Activated CD4-positive, alpha-beta T cell treated with anti-CD3 and anti-CD28 coated beads, Interleukin-2, amount 10 ng/mL, durations not matched to agents 24 days and 14 days (primary cell): Measurements from ENCODE around the gene COG5. TPM values are rescaled to one million over a fixed set of nuclear protein-coding genes. Genes with fewer than 3 reads are reported as not detected.

ENCODE experiments used
- DNase-seq: peaks from one replicate; pipeline ENCODE4 v3.0.0; 2022
- H3K27ac Mint-ChIP-seq: one replicate; pipeline ENCODE4 v1.8.0; 2022; ENCODE audit warnings: mild to moderate bottlenecking, mixed read lengths
- H3K27me3 Mint-ChIP-seq: one replicate; pipeline ENCODE4 v1.8.0; 2022; ENCODE audit warnings: mixed read lengths
- H3K36me3 Mint-ChIP-seq: one replicate; pipeline ENCODE4 v1.8.0; 2022; ENCODE audit warnings: low read depth, mild to moderate bottlenecking, mixed read lengths
- H3K4me1 Mint-ChIP-seq: one replicate; pipeline ENCODE4 v1.8.0; 2021; ENCODE audit warnings: mixed read lengths
- H3K4me3 Mint-ChIP-seq: one replicate; pipeline ENCODE4 v1.8.0; 2022; ENCODE audit warnings: mild to moderate bottlenecking, moderate library complexity, mixed read lengths
- H3K9me3 Mint-ChIP-seq: one replicate; pipeline ENCODE4 v1.8.0; 2021; ENCODE audit warnings: mixed read lengths
- intact Hi-C: fragments of 100-400 bp; cut with micrococcal nuclease; formaldehyde crosslinking; loops from one replicate; pipeline ENCODE4 v1.15.1; 2023
- total RNA-seq: library from RNA; stranded (reverse); gene quantifications from 2 replicates; pipeline ENCODE4 v1.2.3, GENCODE V29; 2022

Gene COG5
- total RNA-seq, result 40.9 and 43.3 TPM in 2 replicates

DNA sequence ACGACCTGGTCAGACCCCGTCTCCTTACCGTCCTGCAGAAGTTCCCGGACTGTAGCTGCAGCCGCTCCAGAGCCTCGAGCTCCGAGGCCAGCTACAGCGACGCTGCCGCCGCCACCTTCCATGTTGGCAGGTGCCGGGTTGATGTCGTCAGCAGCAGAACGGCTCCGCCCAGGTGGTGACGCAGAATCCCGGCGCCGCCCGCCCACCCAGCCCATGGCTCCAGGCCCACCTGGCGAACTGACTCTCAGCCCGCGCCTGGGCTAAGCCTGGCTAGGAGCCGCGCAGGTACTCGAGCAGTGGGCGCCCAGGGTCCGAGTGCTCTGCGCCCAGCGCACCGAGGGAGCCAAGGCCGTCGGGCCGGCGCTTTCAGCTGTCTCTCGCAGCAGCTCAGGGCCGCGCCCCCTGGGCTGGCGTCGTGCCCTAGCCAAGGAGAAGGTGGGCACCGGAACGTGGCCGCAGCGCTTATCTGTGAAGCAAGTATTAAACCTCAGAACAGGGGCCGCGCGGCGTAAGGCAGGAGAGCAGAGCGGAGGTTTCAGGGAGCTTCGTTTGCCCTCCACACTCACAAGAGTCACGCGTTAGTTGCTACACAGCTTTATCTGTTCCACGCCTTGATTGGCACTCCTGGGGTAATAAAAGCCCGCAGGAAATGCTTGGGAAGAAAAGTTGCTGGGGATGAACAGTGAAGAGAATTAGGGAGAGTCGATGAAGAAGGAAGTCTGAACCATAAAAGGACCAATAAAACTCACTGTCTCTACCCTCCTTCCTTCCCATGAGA is at the start of gene COG5, which contains the start of gene DUS4L:
Gene COG5, minus strand, starts transcription at position 146 of the 778 bp plus-strand sequence. Its CDS starts 24 bp downstream, at position 122.
Gene DUS4L, plus strand, starts transcription at position 197 of the 778 bp plus-strand sequence. CDS start 3,100 bp downstream, outside the sequence.
- peak within 1 kb of the TSS; percentile 85 for H3K4me3 Mint-ChIP-seq
- peak; percentile 95 for DNase-seq
- H3K9me3 Mint-ChIP-seq, result no peaks in the 10 kb centered on the region
- intact Hi-C loops, result loop anchor here (1.0 to 5.0 kb wide), 8 partner anchors 16 to 1005 kb away; partner anchors contain the start of genes BCAP29, DLD, DNAJB9 and THAP5
- H3K4me1 Mint-ChIP-seq, result peaks cover 50% of the 10 kb centered on the region
- no peaks in the 10 kb centered on the region for H3K27me3 Mint-ChIP-seq
- peak within 1 kb of the TSS; percentile 85 for H3K27ac Mint-ChIP-seq
- H3K36me3 Mint-ChIP-seq, result peaks cover 13% of the 10 kb centered on the region

DNA sequence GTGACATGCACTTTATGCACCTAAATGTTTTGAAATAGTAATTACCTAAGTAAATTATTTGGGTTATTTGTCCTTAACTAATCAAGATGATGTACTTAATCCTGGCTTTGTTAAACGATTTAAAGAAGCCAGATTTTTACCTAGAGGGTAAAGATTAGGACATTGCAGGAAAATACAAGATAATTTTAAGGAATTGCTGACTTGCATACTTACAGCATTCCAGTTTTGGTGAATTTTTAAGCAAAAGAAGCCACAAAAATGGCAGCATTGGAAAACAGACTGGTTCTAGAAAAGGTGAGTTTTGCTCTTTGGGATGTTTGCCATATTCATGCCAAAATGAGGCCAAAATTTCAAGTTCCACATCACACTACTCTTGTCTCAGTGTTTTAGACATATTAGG is 49.7 kb upstream of the COG5 start:
- Mint-ChIP-seq H3K4me1 (peaks cover 23% of the 10 kb centered on the region), H3K4me3 (no peak overlapping the region), H3K9me3 (peaks cover 9% of the 10 kb centered on the region), H3K36me3 (peaks cover 40% of the 10 kb centered on the region), H3K27me3 (no peaks in the 10 kb centered on the region), H3K27ac (no peak overlapping the region)
- intact Hi-C loops, result no loop called here
- DNase-seq, result no peak

DNA sequence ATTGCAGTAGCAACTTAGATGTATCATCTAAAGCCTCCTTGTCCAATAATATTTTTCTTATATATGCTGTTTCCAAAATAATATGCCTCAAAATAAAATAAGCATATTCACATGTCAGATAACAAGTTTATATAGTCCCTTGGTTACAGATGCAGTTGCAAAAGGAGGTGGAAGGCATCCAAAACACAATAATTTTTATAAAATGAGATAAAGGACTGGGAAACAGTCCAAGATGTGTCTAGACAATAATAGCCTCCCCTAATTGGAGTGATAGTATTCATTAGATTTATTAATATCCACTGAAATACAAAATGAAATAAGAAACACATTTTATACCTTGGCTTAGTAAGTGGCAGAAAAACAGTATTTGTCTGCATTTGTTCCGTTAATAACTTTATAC is 46.6 kb upstream of the COG5 start:
- Mint-ChIP-seq H3K4me1 (peaks cover 15% of the 10 kb centered on the region), H3K9me3 (peaks cover 9% of the 10 kb centered on the region), H3K27ac (no peak overlapping the region), H3K27me3 (no peaks in the 10 kb centered on the region), H3K4me3 (no peak overlapping the region), H3K36me3 (peaks cover 39% of the 10 kb centered on the region)
- DNase-seq, result no peak
- intact Hi-C loops, result no loop called here

DNA sequence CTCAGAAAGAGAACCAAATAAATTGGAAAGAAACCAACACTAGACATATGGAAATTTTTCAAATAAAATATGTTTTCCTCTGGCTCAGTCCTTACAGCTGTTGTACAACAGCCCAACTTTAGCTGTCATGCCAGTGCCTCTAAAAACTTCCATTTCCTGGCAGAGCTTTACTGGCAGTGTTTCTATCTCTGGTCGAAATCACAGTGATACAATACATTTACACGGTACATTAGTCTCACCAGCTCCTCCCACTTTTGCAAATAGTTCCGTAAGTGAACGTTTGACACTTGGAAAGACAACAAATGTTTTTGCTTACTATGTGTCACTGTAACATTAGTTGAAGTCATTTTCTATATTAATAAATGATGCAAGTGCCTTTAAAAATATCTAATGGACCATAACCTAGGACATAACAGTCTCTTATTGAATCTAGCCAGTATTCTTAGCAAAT is 46.1 kb upstream of the COG5 start:
- H3K36me3 Mint-ChIP-seq, result peaks cover 37% of the 10 kb centered on the region
- intact Hi-C loops, result no loop called here
- H3K27ac Mint-ChIP-seq, result no peak overlapping the region
- peaks cover 13% of the 10 kb centered on the region for H3K4me1 Mint-ChIP-seq
- H3K9me3 Mint-ChIP-seq, result peaks cover 7% of the 10 kb centered on the region
- no peaks in the 10 kb centered on the region for H3K27me3 Mint-ChIP-seq
- no peak overlapping the region for H3K4me3 Mint-ChIP-seq
- no peak for DNase-seq

DNA sequence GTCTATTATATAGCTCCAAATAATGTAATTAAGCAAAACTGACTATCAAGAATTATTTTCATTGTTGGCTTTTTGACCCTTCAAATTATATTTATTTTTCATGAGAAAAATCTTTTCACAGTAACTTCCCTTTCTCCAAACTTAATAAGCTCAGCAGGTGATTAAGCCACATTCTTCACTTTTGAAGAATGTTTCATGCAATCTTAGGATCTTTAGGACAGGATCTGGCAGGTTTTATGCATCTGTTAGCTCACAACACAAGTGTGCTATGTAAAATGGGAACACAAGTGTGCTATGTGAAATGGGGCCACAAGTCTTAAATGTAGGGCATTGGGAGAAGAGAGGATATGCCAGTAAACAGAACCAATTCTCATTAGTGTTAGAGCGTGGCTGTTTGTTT is 42.6 kb upstream of the COG5 start:
- H3K36me3 Mint-ChIP-seq, result peaks cover 23% of the 10 kb centered on the region
- intact Hi-C loops, result no loop called here
- H3K4me1 Mint-ChIP-seq, result peaks cover 3% of the 10 kb centered on the region
- H3K27me3 Mint-ChIP-seq, result no peaks in the 10 kb centered on the region
- H3K9me3 Mint-ChIP-seq, result no peaks in the 10 kb centered on the region
- no peak for DNase-seq
- H3K27ac Mint-ChIP-seq, result no peak overlapping the region
- H3K4me3 Mint-ChIP-seq, result no peak overlapping the region

DNA sequence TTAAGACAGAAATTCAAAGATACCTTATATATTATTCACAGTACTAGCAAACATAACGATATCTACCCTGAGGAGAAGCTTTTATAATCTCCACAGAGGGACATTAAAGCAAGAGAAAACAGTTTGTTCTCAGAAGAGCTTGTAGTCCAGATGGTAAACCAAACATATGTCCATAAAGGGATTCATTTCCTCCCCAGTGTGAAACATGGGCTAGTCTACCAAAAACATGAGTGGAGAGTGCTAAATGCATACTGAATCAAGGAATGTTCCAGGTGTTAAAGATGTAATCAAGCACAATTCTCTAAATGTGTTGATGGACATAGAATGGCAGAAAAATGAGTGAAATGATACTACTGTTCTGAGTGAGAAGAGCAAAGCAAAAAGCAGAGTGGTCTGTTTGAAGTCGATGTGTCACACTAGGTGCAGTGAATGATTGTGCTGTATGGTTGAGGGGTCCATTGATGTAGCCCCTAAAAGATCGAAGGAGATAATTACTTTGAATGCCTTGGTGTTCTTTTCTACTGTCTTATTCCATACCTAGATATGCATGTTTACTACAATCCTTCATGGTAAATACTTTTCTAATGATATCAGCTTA is 41.6 kb upstream of the COG5 start:
- H3K36me3 Mint-ChIP-seq, result peaks cover 25% of the 10 kb centered on the region
- no peak for DNase-seq
- peaks cover 3% of the 10 kb centered on the region for H3K4me1 Mint-ChIP-seq
- no peaks in the 10 kb centered on the region for H3K9me3 Mint-ChIP-seq
- H3K27me3 Mint-ChIP-seq, result no peaks in the 10 kb centered on the region
- intact Hi-C loops, result no loop called here
- no peak overlapping the region for H3K27ac Mint-ChIP-seq
- H3K4me3 Mint-ChIP-seq, result no peak overlapping the region

DNA sequence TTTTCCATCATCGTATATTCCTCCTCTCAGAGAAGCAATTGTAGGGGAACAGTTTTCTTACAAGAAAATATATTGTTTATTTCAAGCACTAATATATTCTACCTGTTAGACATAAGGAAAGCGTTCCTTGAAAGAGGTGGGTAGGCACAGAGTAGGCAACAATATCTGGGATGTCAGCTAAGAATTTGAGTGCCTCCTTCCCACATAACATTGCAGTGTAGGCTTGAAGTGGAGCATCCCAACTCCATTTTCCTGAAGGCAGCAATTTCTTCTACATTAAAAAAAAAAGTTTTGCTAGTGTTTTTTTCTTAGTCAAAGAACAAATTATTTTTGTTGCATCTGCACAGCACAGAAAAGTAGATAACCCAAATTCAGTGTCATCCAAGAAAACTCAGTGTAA is 37.1 kb upstream of the COG5 start:
- Mint-ChIP-seq H3K36me3 (peaks cover 23% of the 10 kb centered on the region), H3K4me3 (no peak overlapping the region), H3K4me1 (peaks cover 3% of the 10 kb centered on the region), H3K9me3 (no peaks in the 10 kb centered on the region), H3K27me3 (no peaks in the 10 kb centered on the region), H3K27ac (no peak overlapping the region)
- intact Hi-C loops, result no loop called here
- no peak for DNase-seq

DNA sequence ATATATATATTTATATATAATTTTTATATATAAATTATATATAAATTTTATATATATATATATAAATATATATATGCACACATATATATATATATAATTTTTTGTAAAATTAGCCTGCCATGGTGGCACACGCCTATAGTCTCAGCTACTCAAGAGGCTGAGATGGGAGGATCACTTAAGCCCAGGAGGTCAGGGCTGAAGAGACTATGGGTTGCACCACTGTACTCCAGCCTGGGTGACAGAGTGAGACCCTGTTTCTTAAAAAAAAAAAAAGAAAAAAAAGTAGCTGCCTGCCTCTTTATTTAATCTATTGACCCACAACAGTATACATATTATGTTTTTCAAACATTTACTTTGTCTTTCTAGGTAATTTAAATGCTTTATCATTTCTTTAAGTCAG is 35.5 kb upstream of the COG5 start:
- Mint-ChIP-seq H3K9me3 (no peaks in the 10 kb centered on the region), H3K4me3 (no peak overlapping the region), H3K4me1 (no peaks in the 10 kb centered on the region), H3K27me3 (no peaks in the 10 kb centered on the region), H3K27ac (no peak overlapping the region), H3K36me3 (peaks cover 28% of the 10 kb centered on the region)
- no peak for DNase-seq
- intact Hi-C loops, result no loop called here

DNA sequence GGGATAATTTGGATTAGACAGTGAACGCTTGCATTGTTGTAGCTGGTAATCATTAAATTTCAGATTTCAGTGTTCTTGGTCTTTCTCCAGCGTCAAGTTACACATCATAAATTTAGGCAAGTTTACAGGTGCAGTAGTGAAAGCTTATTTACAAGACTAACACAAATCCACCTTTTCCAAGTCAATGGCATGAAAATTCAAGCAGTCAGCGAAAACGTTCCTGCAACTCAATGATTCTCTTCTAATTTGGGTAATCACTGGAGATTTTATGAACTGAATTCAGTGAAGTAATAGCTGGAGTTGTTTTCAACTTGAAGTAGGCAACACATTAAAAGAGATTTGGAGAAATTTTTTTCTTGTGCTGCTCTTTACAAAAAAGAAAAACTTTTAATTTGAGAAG is 34.2 kb upstream of the COG5 start:
- no peak overlapping the region for H3K4me3 Mint-ChIP-seq
- intact Hi-C loops, result no loop called here
- no peaks in the 10 kb centered on the region for H3K4me1 Mint-ChIP-seq
- no peaks in the 10 kb centered on the region for H3K27me3 Mint-ChIP-seq
- H3K9me3 Mint-ChIP-seq, result no peaks in the 10 kb centered on the region
- H3K36me3 Mint-ChIP-seq, result peaks cover 33% of the 10 kb centered on the region
- H3K27ac Mint-ChIP-seq, result no peak overlapping the region
- DNase-seq, result no peak

DNA sequence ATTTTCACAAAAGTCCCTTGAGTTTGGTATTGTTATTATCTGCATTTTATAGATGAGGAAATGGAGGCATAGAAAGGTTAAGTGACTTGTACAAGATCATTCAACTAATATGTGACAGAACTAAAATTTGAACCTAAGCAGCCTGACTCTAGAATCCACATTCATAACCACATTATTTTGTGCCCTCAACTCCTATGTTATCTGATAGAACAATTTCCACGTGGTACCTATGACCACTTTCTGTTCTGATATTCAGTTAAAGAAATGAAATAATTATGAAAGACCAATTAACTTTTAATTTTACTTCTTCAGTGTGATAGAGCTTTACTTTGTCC is 33.8 kb upstream of the COG5 start:
- Mint-ChIP-seq H3K4me1 (no peaks in the 10 kb centered on the region), H3K4me3 (no peak overlapping the region), H3K27ac (no peak overlapping the region), H3K36me3 (peaks cover 31% of the 10 kb centered on the region), H3K9me3 (no peaks in the 10 kb centered on the region), H3K27me3 (no peaks in the 10 kb centered on the region)
- intact Hi-C loops, result no loop called here
- DNase-seq, result no peak

DNA sequence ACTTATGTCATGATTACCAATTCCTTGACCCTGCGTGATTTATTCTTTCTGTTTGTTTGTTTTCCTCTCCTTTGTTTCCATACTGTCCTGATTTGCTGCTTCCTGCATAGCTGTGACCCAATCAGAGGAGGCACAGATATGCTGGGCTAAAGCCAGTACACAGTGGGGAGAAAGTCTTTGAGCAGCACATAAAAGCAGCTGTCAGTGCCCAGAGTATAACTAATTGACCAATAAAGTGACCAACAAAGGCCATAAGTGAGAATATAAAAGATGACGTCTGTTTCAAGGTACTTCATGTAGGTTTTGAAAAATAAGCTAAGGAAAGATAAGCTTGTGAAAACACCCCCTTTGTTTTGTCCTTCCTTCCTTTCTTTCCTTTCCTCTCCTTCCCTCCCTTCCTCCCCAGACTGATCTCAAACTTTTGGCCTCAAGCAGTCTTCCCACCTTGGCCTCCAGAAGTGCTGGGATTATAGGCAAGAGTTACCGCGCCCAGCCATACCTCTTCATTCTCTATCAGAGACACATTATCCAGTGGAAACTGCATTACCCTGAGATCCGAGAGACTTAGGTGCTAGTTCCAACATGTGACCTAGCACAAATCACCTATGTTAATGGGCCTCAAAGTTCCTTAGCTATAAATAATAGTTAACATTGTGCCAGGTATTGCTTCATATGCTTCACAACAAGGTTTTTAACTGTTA is 33.3 kb upstream of the COG5 start:
- Mint-ChIP-seq H3K36me3 (peaks cover 30% of the 10 kb centered on the region), H3K9me3 (no peaks in the 10 kb centered on the region), H3K4me1 (no peaks in the 10 kb centered on the region), H3K4me3 (no peak overlapping the region), H3K27me3 (no peaks in the 10 kb centered on the region), H3K27ac (no peak overlapping the region)
- intact Hi-C loops, result no loop called here
- DNase-seq, result no peak

DNA sequence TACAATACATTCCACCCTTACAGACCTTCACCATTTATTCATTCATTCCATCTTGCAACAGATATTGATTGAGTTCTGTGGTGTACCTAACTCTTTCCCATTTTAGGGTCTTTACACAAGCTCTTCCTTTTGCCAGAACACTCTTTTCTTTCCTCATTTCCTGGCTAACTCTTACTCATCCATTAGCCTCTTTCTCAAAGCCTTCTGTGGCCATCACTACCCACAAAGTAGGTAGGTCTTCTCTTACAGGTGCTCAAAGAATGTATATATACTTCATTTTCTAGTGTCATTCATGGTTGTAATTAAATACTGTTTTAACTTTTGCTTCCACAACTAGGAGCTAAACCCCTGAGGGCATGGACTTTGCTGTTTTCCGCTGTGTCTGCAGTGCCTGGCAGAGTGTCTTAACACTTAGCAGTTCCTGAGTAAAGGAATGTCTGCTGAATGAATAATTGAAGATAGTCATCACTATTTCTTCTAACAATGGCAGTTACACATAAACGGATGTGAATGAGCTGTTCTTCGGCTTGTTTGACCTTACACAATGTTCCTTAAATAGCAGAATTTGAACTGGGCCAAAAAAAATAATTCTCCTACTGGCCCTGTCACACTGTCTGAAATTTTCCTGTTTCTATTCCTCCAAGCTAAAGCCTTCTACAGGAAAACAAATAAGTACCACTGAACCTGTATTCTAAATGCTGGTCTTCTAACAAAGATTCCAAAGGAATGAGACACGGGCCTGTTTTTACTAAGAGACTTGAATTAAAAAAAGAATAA is 31.4 kb upstream of the COG5 start:
- intact Hi-C loops, result no loop called here
- H3K27ac Mint-ChIP-seq, result no peak overlapping the region
- H3K4me1 Mint-ChIP-seq, result no peaks in the 10 kb centered on the region
- no peak overlapping the region for H3K4me3 Mint-ChIP-seq
- no peak for DNase-seq
- H3K27me3 Mint-ChIP-seq, result no peaks in the 10 kb centered on the region
- no peaks in the 10 kb centered on the region for H3K9me3 Mint-ChIP-seq
- peaks cover 31% of the 10 kb centered on the region for H3K36me3 Mint-ChIP-seq

DNA sequence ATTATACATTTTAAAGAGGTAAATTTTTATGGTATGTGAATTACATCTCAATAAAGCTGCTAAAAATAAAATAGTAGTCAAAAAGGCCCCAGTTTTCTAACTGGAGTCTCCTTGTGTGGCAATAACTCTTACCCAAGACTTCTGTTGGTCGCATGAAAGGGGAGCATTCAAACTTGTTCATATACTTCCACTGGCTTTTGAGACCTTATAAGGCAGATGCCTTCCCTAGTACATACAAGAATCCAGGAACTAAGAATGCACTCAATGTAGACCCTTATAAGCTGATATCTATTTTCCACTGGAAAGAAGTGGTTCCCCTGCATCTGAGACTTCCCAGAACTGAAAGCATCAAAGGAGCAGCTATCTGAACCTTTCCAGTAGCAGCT is 29.3 kb upstream of the COG5 start:
- no peak for DNase-seq
- Mint-ChIP-seq H3K9me3 (no peaks in the 10 kb centered on the region), H3K27ac (no peak overlapping the region), H3K4me1 (peaks cover 2% of the 10 kb centered on the region), H3K4me3 (no peak overlapping the region), H3K27me3 (no peaks in the 10 kb centered on the region), H3K36me3 (peaks cover 29% of the 10 kb centered on the region)
- intact Hi-C loops, result no loop called here
